Astrocyte of the spinal cord (primary cell): ENCODE results near the gene HOXA11.

Experiments
- DNase-seq: peaks from one replicate; pipeline ENCODE4 v3.0.0; 2011; ENCODE audit warnings: low read depth, low spot score
- H3K4me3 ChIP-seq: 2 replicates; pipeline ENCODE4 v1.5.1; 2011; ENCODE audit warnings: low read depth, mild to moderate bottlenecking, low read length, moderate library complexity
- CTCF ChIP-seq: IDR thresholded peaks from 2 replicates; pipeline ENCODE4 v1.5.1; 2012; ENCODE audit warnings: low read depth, mild to moderate bottlenecking, low read length, inconsistent platforms
- in situ Hi-C: cut with HindIII; loops from 2 replicates; pipeline ENCODE4 v1.10.0; 2017; ENCODE audit warnings: low sequenced_read_pairs

The HOXA11 gene

GRCh38 chr7:27141137-27141922 lies 43.7 kb downstream of the HOXA11 start:
- H3K4me3 ChIP-seq, result peak overlapping the region; percentile 65
- in situ Hi-C loops, result no loop called here
- peak; percentile 59 for DNase-seq
- no peak for TF ChIP-seq CTCF

GRCh38 chr7:27140126-27140857 lies 44.7 kb downstream of the HOXA11 start:
- in situ Hi-C loops, result no loop called here
- peak overlapping the region; percentile 65 for H3K4me3 ChIP-seq
- TF ChIP-seq CTCF, result no peak
- peak; percentile 73 for DNase-seq

GRCh38 chr7:27139334-27140125 lies 45.5 kb downstream of the HOXA11 start:
- peak overlapping the region; percentile 65 for H3K4me3 ChIP-seq
- no peak for TF ChIP-seq CTCF
- DNase-seq, result peak; percentile 40
- in situ Hi-C loops, result no loop called here

GRCh38 chr7:27138985-27139333 lies 46.1 kb downstream of the HOXA11 start:
- peak overlapping the region; percentile 65 for H3K4me3 ChIP-seq
- no peak for DNase-seq
- no peak for TF ChIP-seq CTCF
- in situ Hi-C loops, result no loop called here

GRCh38 chr7:27138472-27138871 lies 46.6 kb downstream of the HOXA11 start:
- in situ Hi-C loops, result no loop called here
- DNase-seq, result no peak
- TF ChIP-seq CTCF, result no peak
- H3K4me3 ChIP-seq, result peak overlapping the region; percentile 65

GRCh38 chr7:27137640-27138315 lies 47.3 kb downstream of the HOXA11 start:
- no peak for DNase-seq
- TF ChIP-seq CTCF, result no peak
- peak overlapping the region; percentile 65 for H3K4me3 ChIP-seq
- in situ Hi-C loops, result no loop called here
